ENCODE results near the gene KIF26A. TPM values are rescaled to one million over a fixed set of nuclear protein-coding genes. Genes with fewer than 3 reads are reported as not detected.

The KIF26A gene
- total RNA-seq, 4 donors from 2014 or later = 3.3 to 6.2 (median 4.9) TPM

DNA sequence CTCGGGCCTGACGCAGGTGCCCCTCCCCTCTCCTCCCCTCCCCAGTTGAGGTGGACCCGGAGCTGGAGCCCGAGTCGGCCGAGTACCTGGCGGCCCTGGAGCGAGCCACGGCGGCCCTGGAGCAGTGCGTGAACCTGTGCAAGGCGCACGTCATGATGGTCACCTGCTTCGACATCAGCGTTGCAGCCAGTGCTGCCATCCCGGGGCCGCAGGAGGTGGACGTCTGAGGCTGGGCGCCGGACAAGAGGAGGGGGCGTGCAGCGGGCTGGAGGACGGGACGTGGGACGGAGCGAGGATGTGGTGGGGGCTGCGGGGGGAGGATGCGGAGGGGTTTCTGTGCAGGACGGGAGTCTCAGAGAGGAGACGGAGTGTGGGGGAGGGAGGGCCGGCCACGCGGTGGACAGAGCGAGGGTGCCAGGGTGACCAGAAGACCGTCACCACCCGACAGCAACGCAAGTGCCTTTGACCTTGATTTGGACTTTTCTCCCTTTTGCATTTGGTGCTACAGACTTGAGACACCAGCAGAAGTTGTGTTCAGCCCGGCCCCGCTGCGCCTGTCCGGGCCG, 41.3 kb downstream of the KIF26A start:
- intact Hi-C loops (cut with DNase I) = no loop called here
- Histone ChIP-seq H3K27ac (no peak overlapping the region), H3K9me3 (no peaks in the 10 kb centered on the region), H3K27me3 (no peaks in the 10 kb centered on the region), H3K4me3 (replicated peaks in 1 of 3) (no peak overlapping the region), H3K4me1 (peaks cover 0 to 5% of the 10 kb centered on the region in 2 donors), H3K36me3 (no peaks in the 10 kb centered on the region)
- WGBS, 2 donors = 93 to 95% methylated on average over 19 to 40 of the region's 42 CpGs
- no peak for DNase-seq
- TF ChIP-seq CTCF (IDR thresholded peaks at IDR 0.05) = no peak
- no peak for TF ChIP-seq POLR2A (IDR thresholded peaks at IDR 0.05)

DNA sequence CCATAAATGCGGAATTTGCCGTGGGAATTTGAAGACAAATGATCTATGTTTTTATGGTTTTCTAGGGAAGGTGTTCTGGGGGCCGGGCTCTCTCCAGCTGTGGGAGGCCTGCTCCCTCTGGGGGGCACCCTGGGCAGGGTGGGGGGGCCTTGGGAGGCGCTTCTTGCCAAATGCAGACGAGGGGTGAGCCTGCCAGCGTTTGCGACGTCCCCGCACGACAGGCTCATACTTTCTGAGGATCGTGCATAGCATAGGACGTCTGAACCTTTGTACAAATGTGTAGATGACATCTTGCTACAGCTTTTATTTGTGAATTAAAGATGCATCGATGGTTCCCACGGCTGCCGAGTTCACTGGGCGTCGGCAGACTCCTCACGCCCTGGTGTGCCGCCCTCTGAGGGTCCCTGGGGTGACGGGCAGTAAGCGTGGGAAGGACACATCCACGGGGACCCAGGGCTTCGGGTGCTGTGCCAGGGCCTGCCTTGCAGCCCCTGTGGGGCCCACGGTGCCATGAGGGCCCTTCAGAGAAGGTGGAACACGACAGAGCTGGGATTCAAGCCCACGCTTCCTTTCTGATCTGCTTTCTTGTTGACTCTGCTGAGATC, 42.3 kb downstream of the KIF26A start:
- Histone ChIP-seq H3K27me3 (no peaks in the 10 kb centered on the region), H3K4me3 (replicated peaks in 1 of 3) (no peak overlapping the region), H3K36me3 (no peaks in the 10 kb centered on the region), H3K9me3 (no peaks in the 10 kb centered on the region), H3K27ac (no peak overlapping the region), H3K4me1 (peaks cover 0 to 8% of the 10 kb centered on the region in 2 donors)
- DNase-seq = no peak
- intact Hi-C loops (cut with DNase I) = no loop called here
- WGBS, 2 donors = 59 to 68% methylated on average over 23 to 25 of the region's 26 CpGs
- TF ChIP-seq POLR2A (IDR thresholded peaks at IDR 0.05) (no peak), CTCF (IDR thresholded peaks at IDR 0.05) (no peak)

GRCh38 chr14:104181761-104182530, 43.6 kb downstream of the KIF26A start:
- no peaks in the 10 kb centered on the region for H3K36me3 ChIP-seq
- WGBS, 2 donors = 79 to 83% methylated on average over 13 to 22 of the region's 27 CpGs
- intact Hi-C loops (cut with DNase I) = no loop called here
- no peaks in the 10 kb centered on the region for H3K27me3 ChIP-seq
- H3K9me3 ChIP-seq = no peaks in the 10 kb centered on the region
- no peak for DNase-seq
- no peak overlapping the region for H3K4me3 ChIP-seq (replicated peaks in 1 of 3)
- no peak for TF ChIP-seq POLR2A (IDR thresholded peaks at IDR 0.05)
- TF ChIP-seq CTCF (IDR thresholded peaks at IDR 0.05) = no peak
- H3K4me1 ChIP-seq = peaks cover 0 to 8% of the 10 kb centered on the region in 2 donors
- H3K27ac ChIP-seq = no peak overlapping the region

DNA sequence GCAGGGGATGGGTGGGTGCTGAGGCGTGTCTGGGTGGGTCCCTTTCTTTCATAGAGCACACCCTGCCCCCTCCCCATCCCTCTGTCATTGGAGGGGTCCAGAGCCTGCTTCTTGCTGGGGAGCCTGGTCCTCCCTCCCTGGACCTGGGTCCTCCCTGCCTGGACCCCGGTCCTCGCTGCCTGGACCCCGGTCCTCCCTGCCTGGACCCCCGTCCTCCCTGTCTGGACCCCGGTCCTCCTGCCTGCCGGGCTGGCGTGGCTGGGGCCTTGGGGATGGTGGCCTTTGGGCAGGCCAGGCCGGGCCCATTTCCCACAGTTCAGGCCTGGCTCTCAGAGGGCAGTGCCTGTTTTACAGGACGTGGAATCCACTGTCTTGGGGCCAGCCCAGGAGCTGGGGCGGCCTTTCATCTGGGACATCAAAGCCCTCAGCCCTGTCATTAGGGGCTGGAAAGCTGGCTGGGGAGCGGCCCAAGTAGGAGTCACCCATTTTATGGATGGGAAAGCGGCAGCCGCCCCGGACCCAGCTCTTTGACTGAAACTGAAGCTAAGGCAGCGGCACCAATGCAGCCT, 44.6 kb downstream of the KIF26A start:
- Histone ChIP-seq H3K9me3 (no peaks in the 10 kb centered on the region), H3K36me3 (no peaks in the 10 kb centered on the region), H3K27me3 (no peaks in the 10 kb centered on the region), H3K4me1 (peaks cover 0 to 8% of the 10 kb centered on the region in 2 donors), H3K27ac (no peak overlapping the region), H3K4me3 (replicated peaks in 1 of 3) (no peak overlapping the region)
- no peak for TF ChIP-seq CTCF (IDR thresholded peaks at IDR 0.05)
- TF ChIP-seq POLR2A (IDR thresholded peaks at IDR 0.05) = no peak
- intact Hi-C loops (cut with DNase I) = no loop called here
- 93 to 97% methylated on average over 10 to 16 of the region's 16 CpGs for WGBS, 2 donors
- DNase-seq = no peak
